Colonic mucosa (tissue), 4 donors: ENCODE data around the gene ARAP2. TPM values are rescaled to one million over a fixed set of nuclear protein-coding genes. Genes with fewer than 3 reads are reported as not detected.

Experiments used
- DNase-seq: peaks from one replicate; pipeline ENCODE4 v3.0.0-alpha.2; 2020
- H3K27ac ChIP-seq: fragments of 200-600 bp; one replicate; pipeline ENCODE4 v1.8.0; 2021
- H3K27me3 ChIP-seq: fragments of 200-600 bp; one replicate; pipeline ENCODE4 v1.8.0; 2021
- H3K36me3 ChIP-seq: fragments of 200-600 bp; one replicate; pipeline ENCODE4 v1.8.0; 2021
- H3K4me1 ChIP-seq: fragments of 200-600 bp; one replicate; pipeline ENCODE4 v1.8.0; 2021; ENCODE audit warnings: mild to moderate bottlenecking
- H3K4me3 ChIP-seq: fragments of 200-600 bp; one replicate; pipeline ENCODE4 v1.8.0; 2021
- H3K9ac ChIP-seq, 2 donors: one replicate each; pipeline ENCODE4 v1.7.0; 2013; ENCODE audit warnings: control low read depth in 2 of 2, low read depth in 2 of 2, low read length in 2 of 2
- H3K9me3 ChIP-seq: fragments of 200-600 bp; one replicate; pipeline ENCODE4 v1.8.0; 2021
- CTCF ChIP-seq: fragments of 200-600 bp; IDR thresholded peaks from one replicate; pipeline ENCODE4 v1.8.0; 2022; ENCODE audit warnings: antibody characterized with exemption, mild to moderate bottlenecking
- intact Hi-C: fragments of 100-400 bp; cut with DNase I; formaldehyde crosslinking; loops from one replicate; pipeline ENCODE4 v1.14.1; 2022
- total RNA-seq, 2 donors: library from RNA; stranded (reverse); fragmentation: NEBNext Ultra II Directional in 1 of 2; extraction: Animal tissue kit (Norgen Biotek cat#: 25700) in 1 of 2; gene quantifications; one replicate each; pipeline ENCODE4 v1.2.1, GENCODE V29; 2021
- donor health status: healthy.
- donor health status: DM: no; HTN: no; CAD: no.
- donor health status: DM: no; HTN: no; CAD: no.

The ARAP2 gene
- total RNA-seq, 2 donors from 2014 or later, result 10.7 to 19.3 TPM

DNA sequence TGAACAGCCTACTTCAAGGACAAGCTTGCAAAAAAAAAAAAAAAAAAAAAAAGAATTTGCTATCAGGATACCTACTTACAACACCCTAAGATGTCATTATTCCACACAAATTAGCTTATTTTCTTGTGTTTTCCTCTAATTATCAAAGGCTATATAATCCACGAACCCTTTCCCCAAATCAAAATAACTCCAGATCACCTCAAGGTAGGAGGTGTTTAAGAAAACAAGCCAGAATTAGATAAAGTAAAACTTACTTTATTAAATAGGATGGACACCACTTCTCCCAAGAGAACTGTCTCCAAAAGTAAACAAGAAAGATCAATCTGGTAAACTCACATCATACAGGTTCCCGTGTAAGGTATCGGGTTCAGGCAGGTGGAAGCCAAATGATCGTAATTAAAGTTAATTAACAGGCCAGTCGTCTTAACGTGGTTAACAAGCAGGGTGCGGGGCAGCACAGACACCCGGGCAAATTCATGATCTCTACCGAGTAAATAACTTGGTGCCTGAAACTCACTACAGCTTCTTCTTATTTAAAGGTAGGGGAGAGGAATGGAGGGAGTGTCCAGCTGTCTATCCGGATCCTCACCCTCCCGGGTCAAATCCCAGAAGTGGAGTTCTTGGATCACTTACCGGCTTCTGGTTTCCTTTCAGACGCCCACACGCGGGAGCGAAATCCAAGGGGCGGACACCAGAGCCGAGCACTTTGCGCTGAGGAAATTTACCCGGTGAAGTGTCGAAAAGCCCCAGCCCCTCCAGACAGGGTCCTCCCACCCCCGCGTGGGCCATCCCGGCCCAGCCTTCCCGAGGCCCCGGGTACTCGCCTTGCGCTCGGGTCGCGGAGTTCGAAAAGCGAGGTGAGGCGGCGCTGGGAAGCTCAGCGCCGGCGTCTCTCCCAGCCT, 708 bp downstream of the ARAP2 start:
- Histone ChIP-seq H3K36me3 (no peaks in the 10 kb centered on the region), H3K27me3 (no peaks in the 10 kb centered on the region), H3K9me3 (no peaks in the 10 kb centered on the region), H3K4me1 (no peaks in the 10 kb centered on the region), H3K27ac (peak overlapping the region; percentile 88), H3K4me3 (peak overlapping the region; percentile 60), H3K9ac (peak overlapping the region; percentile 82 to 88)
- peak; percentile 64 for DNase-seq
- intact Hi-C loops, result no loop called here
- TF ChIP-seq CTCF, result no peak

- Histone ChIP-seq H3K27ac (peak overlapping the region; percentile 10), H3K27me3 (no peaks in the 10 kb centered on the region), H3K4me3 (peak overlapping the region; percentile 60), H3K9ac (peak overlapping the region; percentile 82 to 88), H3K4me1 (no peaks in the 10 kb centered on the region), H3K9me3 (no peaks in the 10 kb centered on the region), H3K36me3 (no peaks in the 10 kb centered on the region)
- DNase-seq, result no peak
- intact Hi-C loops, result no loop called here
- TF ChIP-seq CTCF, result no peak
These were observed 1.5 kb downstream of the ARAP2 start for GRCh38 chr4:36242629-36243354.

GRCh38 chr4:36241771-36242170, 2.5 kb downstream of the ARAP2 start:
- H3K9me3 ChIP-seq, result no peaks in the 10 kb centered on the region
- DNase-seq, result no peak
- intact Hi-C loops, result no loop called here
- H3K4me3 ChIP-seq, result peak overlapping the region; percentile 60
- H3K27ac ChIP-seq, result peak overlapping the region; percentile 10
- H3K4me1 ChIP-seq, result no peaks in the 10 kb centered on the region
- no peak overlapping the region for H3K9ac ChIP-seq
- no peaks in the 10 kb centered on the region for H3K27me3 ChIP-seq
- no peaks in the 10 kb centered on the region for H3K36me3 ChIP-seq
- no peak for TF ChIP-seq CTCF

DNA sequence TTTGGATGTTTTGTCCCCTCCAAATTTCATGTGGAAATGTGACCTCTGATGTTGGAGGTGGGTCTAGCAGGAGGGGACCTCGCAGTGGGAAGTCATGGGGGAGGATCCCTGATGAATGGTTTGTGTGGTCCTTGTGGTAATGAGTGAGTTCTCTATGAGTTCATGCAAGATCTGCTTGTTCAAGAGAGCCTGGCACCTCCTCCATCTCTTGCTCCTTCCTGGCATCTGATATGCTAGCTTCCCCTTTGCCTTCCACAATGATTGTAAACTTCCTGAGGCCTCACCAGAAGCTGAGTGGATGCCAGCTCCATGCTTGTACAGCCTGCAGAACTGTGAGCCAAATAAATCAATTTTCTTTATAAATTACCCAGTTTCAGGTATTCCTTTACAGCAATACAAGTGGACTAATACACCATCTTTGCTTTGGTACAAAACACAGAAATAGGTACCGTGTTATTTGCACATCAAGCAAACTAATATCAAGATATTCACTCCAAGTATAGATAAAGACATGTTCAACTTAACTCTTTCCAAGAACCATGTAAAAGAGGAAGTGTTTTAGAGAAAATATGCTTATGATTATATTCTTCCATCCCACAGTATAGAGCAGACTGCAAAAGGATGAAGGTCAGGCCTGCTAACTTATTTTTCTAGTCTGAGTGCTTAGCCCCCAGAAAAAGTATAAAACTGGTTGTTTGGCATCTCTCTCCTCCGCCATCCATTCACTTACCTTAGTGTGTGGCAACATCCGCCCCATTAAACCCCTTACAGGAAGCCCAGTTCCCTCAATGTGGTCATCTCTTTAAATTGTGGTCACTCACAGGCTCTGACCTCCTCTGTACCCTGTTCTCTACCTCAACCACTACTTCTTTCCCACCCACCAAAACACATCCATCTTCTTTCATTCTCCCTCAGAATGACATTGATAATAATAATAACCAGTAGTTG, 6.7 kb downstream of the ARAP2 start:
- DNase-seq, result no peak
- H3K4me3 ChIP-seq, result no peak overlapping the region
- no peaks in the 10 kb centered on the region for H3K27me3 ChIP-seq
- no peak overlapping the region for H3K27ac ChIP-seq
- H3K4me1 ChIP-seq, result no peaks in the 10 kb centered on the region
- no peak overlapping the region for H3K9ac ChIP-seq
- no peaks in the 10 kb centered on the region for H3K36me3 ChIP-seq
- TF ChIP-seq CTCF, result no peak
- no peaks in the 10 kb centered on the region for H3K9me3 ChIP-seq
- intact Hi-C loops, result no loop called here

DNA sequence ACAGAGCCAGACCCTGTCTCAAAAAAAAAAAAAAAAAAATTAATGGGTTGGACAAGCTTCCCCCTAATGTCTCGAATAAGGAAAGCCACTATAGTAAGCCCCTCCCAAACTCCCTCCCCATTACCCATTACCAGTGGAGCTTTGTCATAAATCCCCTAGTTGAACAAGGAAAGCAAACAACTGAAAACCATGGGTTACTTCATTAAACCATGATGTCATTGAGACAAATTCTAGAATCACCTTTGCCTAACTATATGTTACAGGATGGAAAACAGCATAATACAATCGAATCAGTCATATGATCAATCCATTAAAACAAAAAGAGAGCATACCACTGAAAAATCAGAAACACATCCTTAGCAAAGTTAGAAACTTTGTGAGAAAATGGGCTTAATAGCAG, 8.2 kb downstream of the ARAP2 start:
- Histone ChIP-seq H3K27me3 (no peaks in the 10 kb centered on the region), H3K4me3 (no peak overlapping the region), H3K9me3 (no peaks in the 10 kb centered on the region), H3K27ac (no peak overlapping the region), H3K4me1 (no peaks in the 10 kb centered on the region), H3K36me3 (no peaks in the 10 kb centered on the region), H3K9ac (no peak overlapping the region)
- intact Hi-C loops, result no loop called here
- no peak for TF ChIP-seq CTCF
- no peak for DNase-seq
